ENCODE measurements around the gene ZNF569.
"Not testable (repeated sequence)": the region's sequence is repeated elsewhere in the genome, so short reads cannot be mapped to it uniquely, and the experiment has no call there.

- not testable (repeated sequence) for TF ChIP-seq CTCF, EP300 (IDR thresholded peaks at IDR 0.05)
Observed at GRCh38 chr19:37391399-37391798, 75.8 kb downstream of the ZNF569 start.
